ENCODE data around the gene PAQR9.

- TF ChIP-seq POLR2A (IDR thresholded peaks at IDR 0.05) = no peak
- TF ChIP-seq, protein P1, sequence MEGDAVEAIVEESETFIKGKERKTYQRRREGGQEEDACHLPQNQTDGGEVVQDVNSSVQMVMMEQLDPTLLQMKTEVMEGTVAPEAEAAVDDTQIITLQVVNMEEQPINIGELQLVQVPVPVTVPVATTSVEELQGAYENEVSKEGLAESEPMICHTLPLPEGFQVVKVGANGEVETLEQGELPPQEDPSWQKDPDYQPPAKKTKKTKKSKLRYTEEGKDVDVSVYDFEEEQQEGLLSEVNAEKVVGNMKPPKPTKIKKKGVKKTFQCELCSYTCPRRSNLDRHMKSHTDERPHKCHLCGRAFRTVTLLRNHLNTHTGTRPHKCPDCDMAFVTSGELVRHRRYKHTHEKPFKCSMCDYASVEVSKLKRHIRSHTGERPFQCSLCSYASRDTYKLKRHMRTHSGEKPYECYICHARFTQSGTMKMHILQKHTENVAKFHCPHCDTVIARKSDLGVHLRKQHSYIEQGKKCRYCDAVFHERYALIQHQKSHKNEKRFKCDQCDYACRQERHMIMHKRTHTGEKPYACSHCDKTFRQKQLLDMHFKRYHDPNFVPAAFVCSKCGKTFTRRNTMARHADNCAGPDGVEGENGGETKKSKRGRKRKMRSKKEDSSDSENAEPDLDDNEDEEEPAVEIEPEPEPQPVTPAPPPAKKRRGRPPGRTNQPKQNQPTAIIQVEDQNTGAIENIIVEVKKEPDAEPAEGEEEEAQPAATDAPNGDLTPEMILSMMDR (IDR thresholded peaks at IDR 0.05) = no peak
These were observed 19.1 kb downstream of the PAQR9 start for GRCh38 chr3:142944342-142944741.
